ENCODE measurements around the gene BCAT1. TPM values are rescaled to one million over a fixed set of nuclear protein-coding genes. Genes with fewer than 3 reads are reported as not detected.
"Not testable (repeated sequence)": the region's sequence is repeated elsewhere in the genome, so short reads cannot be mapped to it uniquely, and the experiment has no call there.

BCAT1 gene
- total RNA-seq, 2 donors from 2014 or later = 21.3 to 68.8 TPM

DNA sequence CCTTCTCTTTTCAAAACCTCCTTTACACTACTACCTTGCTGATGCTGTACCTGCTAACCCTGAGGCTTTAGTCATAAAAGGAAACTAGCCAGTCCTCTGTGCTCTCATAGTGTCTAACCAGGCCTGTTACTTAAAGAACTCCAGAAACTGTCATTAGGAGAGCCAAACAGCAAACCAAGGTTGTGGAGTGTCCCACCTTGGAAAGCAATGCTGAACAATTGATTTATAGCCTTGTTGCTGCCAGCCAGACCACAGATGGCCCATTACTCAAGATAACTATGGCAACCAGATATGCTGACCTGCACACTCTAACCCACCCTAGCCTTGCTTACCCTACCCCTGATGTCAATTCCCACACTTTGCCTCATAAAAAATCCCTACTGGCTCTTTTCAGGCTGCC, 26.5 kb upstream of the BCAT1 start:
- no peak overlapping the region for H3K4me3 Mint-ChIP-seq
- ATAC-seq (replicated peaks) = no peak
- H3K27me3 Mint-ChIP-seq = peaks cover 10% of the 10 kb centered on the region
- no peaks in the 10 kb centered on the region for H3K4me1 Mint-ChIP-seq
- H3K9me3 Mint-ChIP-seq = no peaks in the 10 kb centered on the region
- no peak overlapping the region for H3K27ac Mint-ChIP-seq
- H3K36me3 Mint-ChIP-seq (ENCODE audit: low read depth) = no peaks in the 10 kb centered on the region

DNA sequence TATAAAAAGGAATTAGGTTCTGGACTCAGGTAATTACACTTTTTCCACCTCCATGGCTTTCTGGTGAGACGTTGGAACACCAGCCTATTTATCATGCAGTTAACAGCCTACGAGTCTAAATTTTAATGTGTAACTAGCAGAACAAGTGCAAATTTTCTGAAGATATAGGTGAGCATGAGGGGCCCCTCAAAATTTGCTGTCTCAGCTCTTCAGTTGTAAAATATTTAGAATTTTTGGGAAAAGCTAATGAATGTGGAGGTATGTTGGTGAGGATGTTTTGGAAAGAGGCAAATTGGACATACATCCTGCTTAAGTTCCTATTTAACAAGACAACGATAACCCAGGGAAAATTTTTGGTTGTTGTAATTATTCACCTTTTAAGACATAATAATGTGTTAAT, 25.3 kb upstream of the BCAT1 start:
- Mint-ChIP-seq H3K36me3 (ENCODE audit: low read depth) (no peaks in the 10 kb centered on the region), H3K27me3 (peaks cover 10% of the 10 kb centered on the region), H3K27ac (no peak overlapping the region), H3K4me1 (no peaks in the 10 kb centered on the region), H3K9me3 (no peaks in the 10 kb centered on the region), H3K4me3 (no peak overlapping the region)
- no peak for ATAC-seq (replicated peaks)

DNA sequence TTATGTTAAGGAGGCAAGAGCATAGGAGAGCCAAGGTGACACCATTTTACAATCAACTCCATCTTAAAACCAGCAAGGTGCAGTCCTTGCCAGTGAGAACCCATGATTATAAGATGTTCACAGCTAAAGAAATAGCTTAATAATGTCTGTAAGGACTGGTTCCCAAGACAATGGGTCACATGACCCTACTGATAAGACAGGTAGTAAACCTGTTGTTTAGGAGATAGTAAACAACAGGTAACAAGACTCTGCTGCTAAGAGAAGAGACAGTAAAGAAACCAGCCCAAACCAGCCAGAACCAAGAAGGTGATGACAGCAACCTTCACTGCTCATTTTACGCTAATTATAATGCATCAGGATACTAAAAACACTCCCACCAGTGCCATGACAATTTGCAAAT, 23.2 kb upstream of the BCAT1 start:
- Mint-ChIP-seq H3K27me3 (peaks cover 10% of the 10 kb centered on the region), H3K27ac (no peak overlapping the region), H3K36me3 (ENCODE audit: low read depth) (no peaks in the 10 kb centered on the region), H3K4me3 (no peak overlapping the region), H3K9me3 (no peaks in the 10 kb centered on the region), H3K4me1 (no peaks in the 10 kb centered on the region)
- ATAC-seq (replicated peaks) = no peak

DNA sequence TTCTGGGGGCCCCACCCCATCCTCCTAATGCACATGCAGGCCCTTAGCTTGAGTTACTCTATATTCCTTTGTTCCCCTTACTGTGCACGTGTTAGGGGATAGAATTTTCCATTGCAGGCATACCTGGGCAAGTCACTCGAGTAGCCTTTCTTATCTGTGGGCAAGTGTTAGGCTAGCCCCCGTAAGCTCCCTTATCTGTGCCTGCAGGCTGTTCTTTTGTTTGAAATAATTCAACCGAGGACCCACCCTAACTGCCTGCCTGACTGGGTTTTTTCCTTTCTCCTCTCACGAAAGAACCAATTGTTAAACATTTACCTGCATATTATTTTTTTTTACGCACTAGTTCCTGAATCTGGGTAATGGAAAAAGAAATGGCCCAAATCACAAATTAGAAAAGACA, 21.3 kb upstream of the BCAT1 start:
- no peaks in the 10 kb centered on the region for H3K36me3 Mint-ChIP-seq (ENCODE audit: low read depth)

DNA sequence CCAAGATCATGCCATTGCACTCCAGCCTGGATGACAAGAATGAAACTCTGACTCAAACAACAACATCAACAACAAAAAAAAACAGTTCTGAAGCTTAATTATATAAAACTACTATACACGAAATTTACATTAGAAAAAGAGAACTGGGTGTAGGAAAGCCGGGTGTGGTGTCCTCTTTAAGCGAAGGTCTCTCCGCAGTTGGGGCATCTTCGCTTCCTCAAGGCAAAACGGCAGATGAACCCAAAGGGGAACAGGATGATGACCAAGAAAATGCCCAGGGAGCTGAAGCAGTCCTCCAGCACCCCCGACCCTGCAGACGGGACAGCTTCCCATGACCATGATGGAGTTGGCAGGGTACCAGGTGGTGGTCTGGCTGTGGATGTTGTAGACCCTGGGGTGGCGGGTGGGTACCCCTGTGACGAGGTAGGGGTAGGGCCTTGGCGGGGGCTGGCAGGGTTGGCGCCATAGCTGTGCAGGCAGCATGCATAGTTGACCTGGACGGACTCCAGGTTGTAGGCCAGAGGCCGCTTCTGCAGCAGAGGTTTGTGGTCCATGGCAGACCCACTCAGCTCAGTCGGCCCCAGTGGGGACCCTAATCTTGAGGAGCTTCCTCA, 18.2 kb upstream of the BCAT1 start:
- Mint-ChIP-seq H3K4me3 (no peak overlapping the region), H3K9me3 (peaks cover 3% of the 10 kb centered on the region), H3K27me3 (no peaks in the 10 kb centered on the region), H3K36me3 (ENCODE audit: low read depth) (no peaks in the 10 kb centered on the region), H3K4me1 (no peaks in the 10 kb centered on the region), H3K27ac (no peak overlapping the region)
- ATAC-seq (replicated peaks) = no peak

More for the DNA sequence above, 21.3 kb upstream of the BCAT1 start:
- Mint-ChIP-seq H3K27ac (no peak overlapping the region), H3K9me3 (no peaks in the 10 kb centered on the region), H3K4me1 (no peaks in the 10 kb centered on the region), H3K27me3 (peaks cover 6% of the 10 kb centered on the region), H3K4me3 (no peak overlapping the region)
- ATAC-seq (replicated peaks) = no peak

DNA sequence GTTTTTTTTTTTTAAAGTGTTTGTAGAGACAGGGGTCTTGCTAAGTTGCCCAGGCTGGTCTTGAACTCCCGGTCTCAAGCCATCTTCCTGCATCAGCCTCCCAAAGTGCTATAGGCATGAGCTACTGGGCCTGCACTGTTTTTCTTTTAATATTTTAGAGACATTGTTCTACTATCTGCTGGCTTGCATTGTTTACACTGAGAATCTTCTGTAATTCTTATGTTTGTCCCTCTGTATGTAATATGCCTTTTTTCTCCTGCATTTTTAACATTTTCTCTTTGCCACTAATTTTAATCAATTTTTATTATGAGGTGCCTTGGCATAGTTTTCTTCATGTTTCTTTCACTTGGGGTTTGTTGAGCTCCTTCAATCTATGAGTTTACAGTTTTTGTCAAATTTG, 15.4 kb upstream of the BCAT1 start:
- ATAC-seq (replicated peaks) = no peak
- H3K36me3 Mint-ChIP-seq (ENCODE audit: low read depth) = no peaks in the 10 kb centered on the region
- H3K4me3 Mint-ChIP-seq = no peak overlapping the region
- H3K27me3 Mint-ChIP-seq = peaks cover 5% of the 10 kb centered on the region
- peaks cover 10% of the 10 kb centered on the region for H3K4me1 Mint-ChIP-seq
- H3K9me3 Mint-ChIP-seq = peaks cover 3% of the 10 kb centered on the region
- no peak overlapping the region for H3K27ac Mint-ChIP-seq

DNA sequence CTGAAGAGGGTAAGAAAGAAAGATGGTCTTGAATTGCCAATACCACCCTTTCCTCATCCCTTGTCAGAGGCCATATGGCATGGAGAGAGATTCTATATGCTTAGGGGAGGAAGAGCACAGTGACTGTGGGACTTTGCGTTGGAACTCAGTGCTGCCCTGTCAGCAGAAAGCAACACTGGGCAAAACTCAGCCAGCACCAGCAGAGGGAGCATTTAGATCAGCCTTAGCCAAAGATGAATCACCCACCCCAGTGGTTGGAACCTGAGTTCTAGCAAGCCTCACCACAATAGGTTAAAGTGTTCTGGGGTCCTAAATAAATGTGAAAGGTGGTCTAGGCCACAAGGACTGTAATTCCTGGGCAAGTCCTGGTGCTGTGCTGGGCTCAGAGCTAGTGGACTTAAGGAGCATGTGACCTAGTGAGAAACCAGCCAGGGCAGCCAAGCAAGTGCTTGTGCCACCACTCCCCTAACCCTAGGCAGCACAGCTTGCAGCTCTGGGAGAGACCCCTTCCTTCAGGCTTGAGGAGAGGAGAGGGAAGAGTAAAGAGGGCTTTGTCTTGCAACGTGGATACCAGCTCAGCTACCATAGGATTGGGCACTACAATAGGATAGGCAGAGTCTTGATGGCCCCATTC, 11.4 kb upstream of the BCAT1 start:
- H3K4me1 Mint-ChIP-seq = peaks cover 10% of the 10 kb centered on the region
- peaks cover 3% of the 10 kb centered on the region for H3K9me3 Mint-ChIP-seq
- no peaks in the 10 kb centered on the region for H3K36me3 Mint-ChIP-seq (ENCODE audit: low read depth)
- no peak overlapping the region for H3K27ac Mint-ChIP-seq
- no peak overlapping the region for H3K4me3 Mint-ChIP-seq
- H3K27me3 Mint-ChIP-seq = peaks cover 15% of the 10 kb centered on the region
- ATAC-seq (replicated peaks) = peak; percentile 79

DNA sequence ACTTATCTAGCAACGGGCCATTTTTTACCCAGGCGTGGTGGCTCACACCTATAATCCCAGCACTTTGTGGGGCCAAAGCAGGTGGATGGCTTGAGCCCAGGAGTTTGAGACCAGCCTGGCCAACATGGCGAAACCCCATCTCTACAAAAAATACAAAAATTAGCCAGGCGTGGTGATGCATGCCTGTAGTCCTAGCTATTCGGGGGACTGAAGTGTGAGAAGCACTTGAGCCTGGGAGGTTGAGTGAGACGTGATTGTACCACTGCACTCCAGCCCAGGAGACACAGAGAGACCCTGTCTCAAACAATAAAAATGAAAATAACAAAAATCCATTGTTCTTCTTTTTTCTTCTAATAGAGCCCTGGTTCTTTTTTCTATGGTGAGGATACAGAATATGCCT, 7.5 kb upstream of the BCAT1 start:
- not testable (repeated sequence) for ATAC-seq (replicated peaks); H3K36me3 Mint-ChIP-seq (ENCODE audit: low read depth); H3K4me3 Mint-ChIP-seq; H3K9me3 Mint-ChIP-seq; H3K27ac Mint-ChIP-seq; H3K4me1 Mint-ChIP-seq
- H3K27me3 Mint-ChIP-seq = peaks cover 32% of the 10 kb centered on the region

DNA sequence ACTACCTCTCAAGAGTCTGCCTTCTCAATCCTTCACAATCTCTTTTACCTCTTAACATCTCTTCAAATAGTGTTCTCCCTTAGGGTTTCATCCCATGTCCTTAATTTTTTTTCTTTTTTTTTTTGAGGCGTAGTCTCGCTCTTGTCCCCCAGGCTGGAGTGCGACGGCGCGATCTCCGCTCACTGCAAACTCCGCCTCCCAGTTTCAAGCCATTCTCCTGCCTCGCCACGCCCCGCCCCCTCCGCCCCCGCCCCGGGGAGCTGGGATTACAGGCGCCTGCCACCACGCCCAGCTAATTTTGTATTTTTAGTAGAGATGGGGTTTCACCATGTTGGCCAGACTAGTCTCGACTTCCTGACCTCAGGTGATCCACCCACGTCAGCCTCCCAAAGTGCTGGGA, 7.0 kb upstream of the BCAT1 start:
- ATAC-seq (replicated peaks) = no peak
- Mint-ChIP-seq H3K4me1 (peaks cover 10% of the 10 kb centered on the region), H3K27ac (no peak overlapping the region), H3K4me3 (no peak overlapping the region), H3K36me3 (ENCODE audit: low read depth) (no peaks in the 10 kb centered on the region), H3K9me3 (no peaks in the 10 kb centered on the region), H3K27me3 (peaks cover 31% of the 10 kb centered on the region)

DNA sequence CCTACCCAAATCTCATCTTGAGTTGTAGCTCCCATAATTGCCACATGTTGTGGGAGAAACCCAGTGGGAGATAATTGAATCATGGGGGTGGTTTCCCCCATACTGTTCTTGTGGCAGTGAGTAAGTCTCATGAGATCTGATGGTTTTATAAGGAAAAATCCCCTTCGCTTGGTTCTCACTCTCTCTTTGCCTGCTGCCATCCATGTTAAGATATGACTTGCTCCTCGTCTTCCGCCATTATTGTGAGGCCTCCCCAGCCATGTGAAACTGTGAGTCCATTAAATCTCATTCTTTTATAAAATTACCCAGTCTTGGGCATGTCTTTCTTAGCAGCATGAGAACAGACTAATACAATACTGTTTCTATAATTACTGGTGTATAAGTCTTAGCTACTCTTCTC, 6.5 kb upstream of the BCAT1 start:
- no peaks in the 10 kb centered on the region for H3K36me3 Mint-ChIP-seq (ENCODE audit: low read depth)
- H3K4me1 Mint-ChIP-seq = peaks cover 13% of the 10 kb centered on the region
- no peak overlapping the region for H3K4me3 Mint-ChIP-seq
- no peaks in the 10 kb centered on the region for H3K9me3 Mint-ChIP-seq
- peaks cover 36% of the 10 kb centered on the region for H3K27me3 Mint-ChIP-seq
- H3K27ac Mint-ChIP-seq = no peak overlapping the region
- peak; percentile 83 for ATAC-seq (replicated peaks)

DNA sequence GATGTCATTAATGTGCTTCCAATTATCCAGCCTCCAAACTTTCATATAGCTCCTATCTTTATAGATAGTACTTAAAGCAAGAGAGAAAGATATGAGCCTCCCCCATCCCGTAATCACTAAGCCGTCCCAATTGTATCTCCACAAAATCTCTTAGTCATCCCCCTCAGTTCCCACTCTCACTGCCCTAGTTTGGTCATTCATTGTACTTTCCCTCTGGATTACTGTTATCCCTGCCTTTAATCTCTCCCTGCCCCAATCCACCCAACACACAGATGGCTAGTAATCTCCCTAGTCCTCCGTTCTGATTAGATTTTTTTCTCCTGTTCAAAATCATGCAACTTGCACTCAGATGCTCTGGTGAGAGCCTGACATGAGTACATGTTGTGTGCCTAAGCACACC, 5.4 kb upstream of the BCAT1 start:
- H3K4me1 Mint-ChIP-seq = peaks cover 6% of the 10 kb centered on the region
- H3K27me3 Mint-ChIP-seq = peaks cover 43% of the 10 kb centered on the region
- ATAC-seq (replicated peaks) = no peak
- H3K4me3 Mint-ChIP-seq = no peak overlapping the region
- H3K9me3 Mint-ChIP-seq = no peaks in the 10 kb centered on the region
- no peak overlapping the region for H3K27ac Mint-ChIP-seq
- no peaks in the 10 kb centered on the region for H3K36me3 Mint-ChIP-seq (ENCODE audit: low read depth)

DNA sequence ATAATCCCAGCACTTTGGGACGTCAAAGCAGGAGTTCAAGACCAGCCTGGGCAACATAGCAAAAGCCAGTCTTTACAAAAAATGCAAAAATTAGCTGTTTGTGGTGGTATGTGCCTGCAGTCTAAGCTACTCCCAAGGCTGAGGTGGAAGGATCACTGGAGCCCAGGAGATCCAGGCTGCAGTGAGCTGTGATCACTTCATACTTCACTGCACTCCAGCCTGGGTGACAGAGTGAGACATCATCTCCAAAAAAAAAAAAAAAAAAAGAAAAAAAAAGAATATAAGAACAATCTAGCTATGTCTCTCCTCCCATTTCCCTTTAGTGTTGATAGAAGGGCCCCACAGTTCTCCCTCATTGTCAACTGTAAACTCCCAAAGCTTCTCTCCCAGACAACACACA, 3.5 kb upstream of the BCAT1 start:
- H3K4me3 Mint-ChIP-seq = no peak overlapping the region
- peaks cover 19% of the 10 kb centered on the region for H3K4me1 Mint-ChIP-seq
- H3K27ac Mint-ChIP-seq = no peak overlapping the region
- H3K27me3 Mint-ChIP-seq = peaks cover 45% of the 10 kb centered on the region
- H3K9me3 Mint-ChIP-seq = no peaks in the 10 kb centered on the region
- H3K36me3 Mint-ChIP-seq (ENCODE audit: low read depth) = peaks cover 6% of the 10 kb centered on the region
- no peak for ATAC-seq (replicated peaks)

DNA sequence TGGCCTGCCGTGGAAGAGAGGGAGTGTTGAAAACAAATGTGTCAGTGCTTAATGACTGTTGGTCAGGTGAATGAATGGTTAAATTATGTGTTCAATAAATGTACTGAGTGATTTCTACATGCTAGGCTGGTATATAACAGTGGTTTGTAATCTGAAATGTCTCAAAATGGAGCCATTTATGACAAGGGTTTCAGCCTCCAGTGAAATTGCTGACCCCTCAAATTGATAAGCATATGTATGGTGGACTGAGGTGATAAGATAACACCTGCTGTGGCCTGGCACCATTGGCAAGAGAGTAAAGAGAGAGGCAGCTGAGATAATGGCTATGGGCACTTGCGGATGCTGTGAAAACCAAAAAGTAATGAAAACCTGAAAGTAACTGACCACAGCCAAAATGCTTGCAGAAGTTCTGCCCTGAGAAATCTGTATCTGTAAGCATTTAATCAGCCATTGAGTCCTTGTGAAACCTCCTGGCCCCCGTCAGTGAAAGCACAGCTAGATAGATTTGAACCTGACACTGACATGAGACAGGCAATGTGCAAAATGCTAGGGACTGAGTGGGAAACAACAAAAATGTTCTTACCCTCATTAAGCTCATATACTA, 1.4 kb upstream of the BCAT1 start:
- Mint-ChIP-seq H3K4me1 (peaks cover 25% of the 10 kb centered on the region), H3K36me3 (ENCODE audit: low read depth) (peaks cover 6% of the 10 kb centered on the region), H3K4me3 (no peak overlapping the region), H3K27me3 (peaks cover 54% of the 10 kb centered on the region), H3K9me3 (no peaks in the 10 kb centered on the region), H3K27ac (no peak overlapping the region)
- ATAC-seq (replicated peaks) = no peak

DNA sequence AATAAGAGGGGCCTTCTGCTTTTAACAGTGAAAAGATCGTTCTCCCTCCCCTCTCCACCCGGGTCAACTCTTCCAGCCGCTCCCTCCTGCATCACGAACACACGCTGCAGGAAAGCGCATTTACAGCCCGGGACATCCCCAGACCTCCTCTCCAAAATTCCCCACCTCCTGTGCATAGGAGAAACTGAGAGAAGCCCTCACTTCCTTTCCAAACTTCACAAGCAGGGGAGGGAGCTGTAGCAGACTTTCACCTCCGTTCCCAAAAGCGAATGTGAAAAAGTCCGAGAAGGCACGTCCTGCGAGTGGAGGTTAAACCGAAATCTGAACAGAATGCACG, 513 bp downstream of the BCAT1 start:
- Mint-ChIP-seq H3K9me3 (no peaks in the 10 kb centered on the region), H3K36me3 (ENCODE audit: low read depth) (peaks cover 6% of the 10 kb centered on the region), H3K27ac (peak overlapping the region; percentile 87), H3K27me3 (peaks cover 54% of the 10 kb centered on the region), H3K4me3 (peak overlapping the region; percentile 92), H3K4me1 (peaks cover 25% of the 10 kb centered on the region)
- peak; percentile 83 for ATAC-seq (replicated peaks)

DNA sequence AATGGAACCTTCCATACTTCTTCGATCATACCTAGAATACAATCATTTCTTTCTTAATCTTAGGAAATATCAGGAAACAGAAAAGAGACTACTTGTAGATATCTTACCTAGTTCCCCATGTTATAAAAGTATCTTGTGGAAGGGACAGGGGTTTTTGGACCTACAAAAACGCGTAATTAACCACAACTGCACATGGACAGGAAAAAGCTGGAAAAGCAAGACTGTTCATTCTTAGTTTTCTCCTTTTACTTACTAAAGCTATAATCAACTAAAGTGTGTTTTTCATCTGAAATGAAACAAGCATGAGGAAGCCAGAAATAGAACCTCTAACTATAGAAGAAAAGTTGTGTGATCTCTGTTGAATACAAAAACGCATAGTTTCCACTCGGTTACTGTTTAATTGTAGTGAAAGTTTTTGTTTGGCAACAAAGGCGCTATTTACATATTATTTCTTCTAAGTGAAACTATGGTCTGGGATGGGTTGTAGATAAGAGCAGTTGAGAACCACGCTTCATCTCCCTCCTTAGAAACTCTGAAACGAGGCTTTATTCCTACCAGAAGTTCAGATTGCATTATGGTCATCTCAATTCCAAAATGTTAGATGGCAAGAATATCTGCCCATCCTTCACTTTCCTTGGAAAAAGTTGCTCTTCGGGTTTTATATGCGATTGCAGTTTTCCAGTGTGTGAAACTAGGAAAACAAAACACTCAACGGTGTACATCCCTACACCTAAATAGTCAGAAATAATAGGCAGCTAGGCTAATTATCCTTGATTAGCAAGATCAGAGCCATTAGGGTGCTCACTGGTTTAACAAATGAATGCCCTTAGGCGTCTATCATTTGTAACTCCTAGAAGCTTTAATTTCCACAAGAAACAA, 1.1 kb downstream of the BCAT1 start:
- ATAC-seq (replicated peaks) = peak; percentile 25
- Mint-ChIP-seq H3K4me1 (peaks cover 25% of the 10 kb centered on the region), H3K27me3 (peaks cover 49% of the 10 kb centered on the region), H3K4me3 (peak overlapping the region; percentile 92), H3K27ac (peak overlapping the region; percentile 87), H3K36me3 (ENCODE audit: low read depth) (peaks cover 6% of the 10 kb centered on the region), H3K9me3 (no peaks in the 10 kb centered on the region)
